IPS-18c (cell line): Measurements from ENCODE around the gene VSIR.

ENCODE experiments used
- H3K4me3 ChIP-seq: 2 replicates; pipeline ENCODE4 v1.7.0; 2013; ENCODE audit warnings: low read depth, mild to moderate bottlenecking, low read length, moderate library complexity; ENCODE audit not compliant: insufficient read depth
- H3K9me3 ChIP-seq: one replicate; pipeline ENCODE4 v1.6.1; 2013; ENCODE audit warnings: mild to moderate bottlenecking, low read length, moderate library complexity; ENCODE audit not compliant: control insufficient read depth, insufficient read depth

Gene VSIR

GRCh38 chr10:71729161-71729636, 44.1 kb downstream of the VSIR start:
- H3K4me3 ChIP-seq: no peak overlapping the region
- H3K9me3 ChIP-seq: no peaks in the 10 kb centered on the region

- Histone ChIP-seq H3K4me3 (no peak overlapping the region), H3K9me3 (no peaks in the 10 kb centered on the region)
Observed at GRCh38 chr10:71727738-71728737, 45.3 kb downstream of the VSIR start.

GRCh38 chr10:71727105-71727737, 46.1 kb downstream of the VSIR start:
- H3K4me3 ChIP-seq: no peak overlapping the region

GRCh38 chr10:71726580-71727104, 46.7 kb downstream of the VSIR start:
- Histone ChIP-seq H3K4me3 (no peak overlapping the region), H3K9me3 (no peaks in the 10 kb centered on the region)

More at GRCh38 chr10:71727105-71727737, 46.1 kb downstream of the VSIR start:
- H3K9me3 ChIP-seq: no peaks in the 10 kb centered on the region

GRCh38 chr10:71725998-71726579, 47.2 kb downstream of the VSIR start:
- H3K9me3 ChIP-seq: no peaks in the 10 kb centered on the region

GRCh38 chr10:71725249-71725648, 48.1 kb downstream of the VSIR start:
- H3K9me3 ChIP-seq: no peaks in the 10 kb centered on the region

More at GRCh38 chr10:71725998-71726579, 47.2 kb downstream of the VSIR start:
- no peak overlapping the region for H3K4me3 ChIP-seq

GRCh38 chr10:71724539-71724938, 48.8 kb downstream of the VSIR start:
- no peak overlapping the region for H3K4me3 ChIP-seq
- no peaks in the 10 kb centered on the region for H3K9me3 ChIP-seq

More at GRCh38 chr10:71725249-71725648, 48.1 kb downstream of the VSIR start:
- H3K4me3 ChIP-seq: no peak overlapping the region

GRCh38 chr10:71723311-71723710, 50.0 kb downstream of the VSIR start:
- H3K9me3 ChIP-seq: no peaks in the 10 kb centered on the region
- no peak overlapping the region for H3K4me3 ChIP-seq

- no peak overlapping the region for H3K4me3 ChIP-seq
Observed at GRCh38 chr10:71722849-71723248, 50.5 kb downstream of the VSIR start.

GRCh38 chr10:71721313-71721712, 52.0 kb downstream of the VSIR start:
- H3K4me3 ChIP-seq: no peak overlapping the region
- no peaks in the 10 kb centered on the region for H3K9me3 ChIP-seq

More at GRCh38 chr10:71722849-71723248, 50.5 kb downstream of the VSIR start:
- no peaks in the 10 kb centered on the region for H3K9me3 ChIP-seq

GRCh38 chr10:71720288-71720687, 53.0 kb downstream of the VSIR start:
- Histone ChIP-seq H3K9me3 (no peaks in the 10 kb centered on the region), H3K4me3 (no peak overlapping the region)

- Histone ChIP-seq H3K9me3 (no peaks in the 10 kb centered on the region), H3K4me3 (no peak within 1 kb of the TSS)
Observed at GRCh38 chr10:71719464-71720201, 53.7 kb downstream of the VSIR start, which contains the start of gene C10orf105. C10orf105 (minus strand) TSS chr10:71719778; CDS start chr10:71716337, 3,441 bp downstream.

GRCh38 chr10:71719042-71719441, 54.3 kb downstream of the VSIR start:
- H3K4me3 ChIP-seq: no peak overlapping the region
- no peaks in the 10 kb centered on the region for H3K9me3 ChIP-seq

- Histone ChIP-seq H3K4me3 (no peak overlapping the region), H3K9me3 (no peaks in the 10 kb centered on the region)
Observed at GRCh38 chr10:71718165-71718698, 55.1 kb downstream of the VSIR start.

- Histone ChIP-seq H3K4me3 (no peak overlapping the region), H3K9me3 (no peaks in the 10 kb centered on the region)
Observed at GRCh38 chr10:71717551-71717951, 55.8 kb downstream of the VSIR start.

- Histone ChIP-seq H3K9me3 (no peaks in the 10 kb centered on the region), H3K4me3 (no peak overlapping the region)
Observed at GRCh38 chr10:71717056-71717455, 56.3 kb downstream of the VSIR start.
